Tibial nerve (tissue), 4 donors: ENCODE results near the gene IPP. TPM values are rescaled to one million over a fixed set of nuclear protein-coding genes. Genes with fewer than 3 reads are reported as not detected.

Experiments
- DNase-seq, 2 donors: peaks; one replicate each; pipeline ENCODE4 v3.0.0-alpha.2; 2019; ENCODE audit warnings: low spot score in 2 of 2
- H3K27ac ChIP-seq, 4 donors: fragments of 200-600 bp; sonication (generic) in 3 of 4; one replicate each; pipeline ENCODE4 v1.5.1; 2017 to 2019; ENCODE audit warnings: mild to moderate bottlenecking in 1 of 4
- H3K27me3 ChIP-seq, 2 donors: fragments of 200-600 bp; sonication (generic) in 1 of 2; one replicate each; pipeline versions ENCODE4 v1.5.1 to v1.6.0; 2017 to 2019
- H3K36me3 ChIP-seq, 3 donors: fragments of 200-600 bp; sonication (generic); one replicate each; pipeline ENCODE4 v1.5.1; 2018 to 2019
- H3K4me1 ChIP-seq, 4 donors: fragments of 200-600 bp; sonication (generic) in 3 of 4; one replicate each; pipeline ENCODE4 v1.5.1; 2017 to 2019
- H3K4me3 ChIP-seq, 4 donors: fragments of 200-600 bp; sonication (generic) in 3 of 4; one replicate each; pipeline ENCODE4 v1.5.1; 2017 to 2019; ENCODE audit warnings: mild to moderate bottlenecking in 1 of 4, moderate library complexity in 1 of 4
- H3K9me3 ChIP-seq, 4 donors: fragments of 200-600 bp; sonication (generic) in 3 of 4; one replicate each; pipeline ENCODE4 v1.5.1; 2017 to 2019
- EP300 ChIP-seq, 2 donors: sonication (generic); formaldehyde crosslinking; IDR thresholded peaks; one replicate each; pipeline ENCODE4 v1.6.1; 2017; ENCODE audit warnings: antibody characterized with exemption in 2 of 2, mild to moderate bottlenecking in 1 of 2
- POLR2A ChIP-seq, 2 donors: fragments of 450-650 bp; IDR thresholded peaks; one replicate each; pipeline ENCODE4 v1.6.1; 2017; ENCODE audit warnings: antibody characterized with exemption in 2 of 2, mild to moderate bottlenecking in 2 of 2, moderate library complexity in 2 of 2
- WGBS, 2 donors: methylation state at CpG; one replicate each; pipeline ENCODE4 v1.1.5; 2018; 5-methylcytosine and 5-hydroxymethylcytosine counted together
- total RNA-seq, 4 donors: library from RNA; depleted of rRNA; stranded (reverse); fragments of >200 nt; gene quantifications; one replicate each; pipeline ENCODE4 v1.1.0, GENCODE V29; 2016
- TF ChIP-seq, protein P1 (sequence below), 5 experiments: fragments of 200-600 bp in 3 of 5; fragments of 450-650 bp in 2 of 5; sonication (generic) in 3 of 5; IDR thresholded peaks; one replicate each; pipeline ENCODE4 v1.5.1; 2016 to 2019; ENCODE audit warnings: antibody characterized with exemption in 5 of 5, mild to moderate bottlenecking in 3 of 5, moderate library complexity in 2 of 5

Gene IPP
- 10 to 100 TPM in 3 of 4 donors, 1 to 10 TPM in 1; 8.4 to 15.3 (median 13.9) TPM for total RNA-seq

DNA sequence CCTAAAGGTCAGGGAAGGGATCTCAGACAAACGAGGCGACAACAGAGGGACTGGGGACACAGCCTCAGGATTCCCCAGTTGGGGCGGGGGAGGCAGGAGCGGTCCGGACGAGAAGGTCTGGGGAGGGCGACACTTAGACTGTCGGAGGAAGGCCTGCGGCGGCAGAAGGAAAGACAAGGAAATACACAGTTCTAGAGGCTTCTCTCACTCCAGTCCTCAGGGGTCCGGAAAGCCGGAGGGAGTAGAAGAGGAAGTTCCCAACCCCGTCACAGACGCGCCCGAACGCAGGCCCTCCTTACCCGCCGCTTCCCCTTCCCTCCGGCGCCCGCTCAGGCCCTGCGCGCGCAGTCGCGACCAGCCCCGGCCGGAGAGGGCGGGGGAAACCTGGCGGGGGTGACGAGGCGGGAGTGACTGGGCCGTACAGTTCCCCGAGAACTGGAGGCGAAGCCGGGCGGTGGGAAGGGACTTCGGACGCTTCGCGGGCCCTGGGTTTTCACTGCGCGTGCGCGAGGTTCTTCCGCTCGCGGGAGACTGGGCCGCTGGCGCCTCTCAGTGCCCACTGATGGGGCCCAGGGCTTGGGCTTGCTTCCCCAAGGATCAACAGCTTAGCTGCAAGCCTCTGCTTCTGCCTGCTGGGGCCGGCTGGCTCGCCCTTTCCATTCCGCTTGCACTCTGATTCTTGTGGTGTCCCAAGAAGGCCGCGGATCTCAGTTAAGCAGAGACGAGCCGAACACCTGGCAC is at the start of gene IPP:
IPP (minus strand) TSS at position 356 of the 741 bp plus-strand sequence. CDS start 4,242 bp downstream, outside the sequence.
- 0 to 1% methylated on average over 54 to 55 of the region's 58 CpGs for WGBS, 2 donors
- TF ChIP-seq, protein P1, sequence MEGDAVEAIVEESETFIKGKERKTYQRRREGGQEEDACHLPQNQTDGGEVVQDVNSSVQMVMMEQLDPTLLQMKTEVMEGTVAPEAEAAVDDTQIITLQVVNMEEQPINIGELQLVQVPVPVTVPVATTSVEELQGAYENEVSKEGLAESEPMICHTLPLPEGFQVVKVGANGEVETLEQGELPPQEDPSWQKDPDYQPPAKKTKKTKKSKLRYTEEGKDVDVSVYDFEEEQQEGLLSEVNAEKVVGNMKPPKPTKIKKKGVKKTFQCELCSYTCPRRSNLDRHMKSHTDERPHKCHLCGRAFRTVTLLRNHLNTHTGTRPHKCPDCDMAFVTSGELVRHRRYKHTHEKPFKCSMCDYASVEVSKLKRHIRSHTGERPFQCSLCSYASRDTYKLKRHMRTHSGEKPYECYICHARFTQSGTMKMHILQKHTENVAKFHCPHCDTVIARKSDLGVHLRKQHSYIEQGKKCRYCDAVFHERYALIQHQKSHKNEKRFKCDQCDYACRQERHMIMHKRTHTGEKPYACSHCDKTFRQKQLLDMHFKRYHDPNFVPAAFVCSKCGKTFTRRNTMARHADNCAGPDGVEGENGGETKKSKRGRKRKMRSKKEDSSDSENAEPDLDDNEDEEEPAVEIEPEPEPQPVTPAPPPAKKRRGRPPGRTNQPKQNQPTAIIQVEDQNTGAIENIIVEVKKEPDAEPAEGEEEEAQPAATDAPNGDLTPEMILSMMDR (IDR thresholded peaks at IDR 0.05): peak in 4 of 5 experiments; percentile 13 to 38 (median 28)
- TF ChIP-seq EP300 (IDR thresholded peaks at IDR 0.05): peak; percentile 65 to 98
- TF ChIP-seq POLR2A (IDR thresholded peaks at IDR 0.05): peak; percentile 92 to 96
- no peaks in the 10 kb centered on the region for H3K27me3 ChIP-seq
- DNase-seq: peak; percentile 85 to 88
- peaks cover 0 to 38% (median 8%) of the 10 kb centered on the region in 4 donors for H3K4me1 ChIP-seq
- peaks cover 0 to 5% (median 0%) of the 10 kb centered on the region in 4 donors for H3K9me3 ChIP-seq
- peak within 1 kb of the TSS; percentile 44 to 78 (median 60) for H3K4me3 ChIP-seq
- peak within 1 kb of the TSS; percentile 86 to 99 (median 95) for H3K27ac ChIP-seq
- peaks cover 0 to 7% (median 0%) of the 10 kb centered on the region in 3 donors for H3K36me3 ChIP-seq

DNA sequence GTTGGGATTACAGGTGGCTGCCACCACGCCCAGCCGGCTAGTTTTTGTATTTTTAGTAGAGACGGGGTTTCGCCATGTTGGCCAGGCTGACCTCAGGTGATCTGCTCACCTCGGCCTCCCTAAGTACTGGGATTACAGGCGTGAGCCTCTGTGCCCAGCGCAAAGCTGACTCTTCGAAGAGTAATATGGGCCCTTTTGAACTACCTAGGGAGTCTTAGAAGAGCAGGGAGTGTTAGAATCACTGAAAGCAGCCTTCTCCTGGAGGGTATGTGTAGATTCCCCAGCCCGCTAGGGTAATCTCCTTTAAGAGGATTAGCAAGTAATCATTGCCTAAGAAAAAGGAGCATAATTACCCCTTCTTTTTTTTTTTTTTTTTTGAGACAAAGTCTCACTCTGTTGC is 46.5 kb upstream of the IPP start:
- TF ChIP-seq, protein P1 (IDR thresholded peaks at IDR 0.05): no peak
- TF ChIP-seq POLR2A (IDR thresholded peaks at IDR 0.05): no peak
- no peak for TF ChIP-seq EP300 (IDR thresholded peaks at IDR 0.05)
- no peak for DNase-seq
- Histone ChIP-seq H3K9me3 (no peaks in the 10 kb centered on the region), H3K27ac (no peak overlapping the region), H3K27me3 (no peaks in the 10 kb centered on the region), H3K4me1 (peaks cover 0 to 1% (median 0%) of the 10 kb centered on the region in 4 donors), H3K36me3 (no peaks in the 10 kb centered on the region), H3K4me3 (no peak overlapping the region)
- WGBS, 2 donors: 87% methylated on average over 9 of the region's 9 CpGs

DNA sequence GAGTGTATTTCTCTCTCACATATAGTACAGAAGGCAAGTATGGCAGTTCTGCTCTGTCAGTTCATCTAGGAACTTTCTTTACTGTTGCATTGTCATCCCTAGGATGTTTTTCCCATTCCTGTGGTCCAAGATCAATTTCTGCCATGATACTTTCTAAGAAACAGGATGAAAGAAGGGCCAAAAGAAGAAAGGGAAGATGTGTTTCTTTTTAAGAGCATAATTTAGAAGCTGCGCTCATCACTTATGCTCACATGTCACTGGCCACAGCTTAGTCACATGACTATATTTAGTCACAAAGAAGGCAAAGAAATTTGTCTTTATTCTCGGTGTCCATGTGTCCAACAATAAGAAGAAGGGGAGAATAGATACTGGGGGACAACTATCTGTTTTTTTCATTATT is 45.9 kb upstream of the IPP start:
- Histone ChIP-seq H3K4me3 (no peak overlapping the region), H3K27me3 (no peaks in the 10 kb centered on the region), H3K27ac (no peak overlapping the region), H3K4me1 (no peaks in the 10 kb centered on the region), H3K9me3 (no peaks in the 10 kb centered on the region), H3K36me3 (no peaks in the 10 kb centered on the region)
- TF ChIP-seq POLR2A (IDR thresholded peaks at IDR 0.05): no peak
- TF ChIP-seq, protein P1 (IDR thresholded peaks at IDR 0.05): no peak
- no peak for TF ChIP-seq EP300 (IDR thresholded peaks at IDR 0.05)
- WGBS, 2 donors: 50 to 62% methylated on average over 2 of the region's 2 CpGs
- no peak for DNase-seq

DNA sequence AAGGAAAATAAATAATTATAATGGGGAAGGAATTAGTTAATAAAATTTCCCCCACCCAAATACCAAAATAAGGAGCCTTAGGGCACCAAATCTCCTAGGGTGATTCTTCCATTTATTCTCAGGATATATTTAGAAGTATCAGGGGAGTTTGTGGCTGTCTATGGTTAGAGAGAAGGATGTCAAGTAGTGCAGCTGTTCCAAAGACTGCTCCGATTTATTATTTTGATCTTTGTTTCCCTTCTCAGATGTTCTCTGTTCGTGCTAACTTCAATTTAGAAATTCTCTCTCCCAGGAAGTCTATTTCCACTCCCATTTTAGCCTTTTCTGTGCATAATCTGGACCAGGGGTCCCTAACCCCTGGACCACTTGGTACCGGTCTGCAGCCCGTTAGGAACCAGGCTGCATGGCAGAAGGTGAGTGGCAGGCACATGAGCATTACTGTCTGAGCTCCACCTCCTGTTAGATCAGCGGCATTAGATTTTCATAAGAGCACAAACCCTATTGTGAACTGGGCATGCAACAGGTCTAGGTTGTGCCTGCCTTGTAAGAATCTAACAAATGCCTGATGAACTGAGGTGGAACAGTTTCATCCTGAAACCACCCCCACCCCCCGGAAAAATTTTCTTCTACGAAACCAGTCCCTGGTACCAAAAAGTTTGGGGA is 43.6 kb upstream of the IPP start:
- 52 to 57% methylated on average over 7 of the region's 7 CpGs for WGBS, 2 donors
- H3K4me3 ChIP-seq: no peak overlapping the region
- TF ChIP-seq POLR2A (IDR thresholded peaks at IDR 0.05) (no peak), EP300 (IDR thresholded peaks at IDR 0.05) (no peak)
- TF ChIP-seq, protein P1 (IDR thresholded peaks at IDR 0.05): no peak

DNA sequence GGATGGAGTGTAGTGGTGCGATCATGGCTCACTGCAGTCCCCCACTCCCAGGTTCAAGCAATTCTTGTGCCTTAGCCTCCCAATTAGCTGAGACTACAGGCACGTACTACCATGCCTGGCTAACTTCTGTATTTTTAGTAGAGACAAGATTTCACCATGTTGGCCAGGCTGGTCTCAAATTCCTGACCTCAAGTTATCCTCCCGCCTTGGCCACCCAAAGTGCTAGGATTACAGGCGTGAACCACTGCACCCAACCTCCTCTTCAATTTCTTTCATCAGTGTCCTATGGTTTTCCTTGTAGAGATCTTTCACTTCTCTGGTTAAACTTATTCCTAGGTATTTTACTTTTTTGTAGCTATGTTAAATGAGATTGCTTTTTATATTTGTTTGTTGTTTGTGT is 42.3 kb upstream of the IPP start:
- 78 to 83% methylated on average over 4 of the region's 4 CpGs for WGBS, 2 donors
- no peaks in the 10 kb centered on the region for H3K9me3 ChIP-seq
- H3K4me3 ChIP-seq: no peak overlapping the region
- H3K27me3 ChIP-seq: no peaks in the 10 kb centered on the region
- DNase-seq: no peak
- no peaks in the 10 kb centered on the region for H3K4me1 ChIP-seq
- TF ChIP-seq EP300 (IDR thresholded peaks at IDR 0.05) (no peak), POLR2A (IDR thresholded peaks at IDR 0.05) (no peak)
- TF ChIP-seq, protein P1 (IDR thresholded peaks at IDR 0.05): no peak
- no peaks in the 10 kb centered on the region for H3K36me3 ChIP-seq
- no peak overlapping the region for H3K27ac ChIP-seq

More for the DNA sequence above, 43.6 kb upstream of the IPP start:
- Histone ChIP-seq H3K9me3 (no peaks in the 10 kb centered on the region), H3K4me1 (no peaks in the 10 kb centered on the region), H3K27me3 (no peaks in the 10 kb centered on the region), H3K36me3 (no peaks in the 10 kb centered on the region), H3K27ac (no peak overlapping the region)
- no peak for DNase-seq
